MM.1S (cell line): ENCODE data around the gene FAM114A2.

Source experiments
- EZH2 ChIP-seq: fragments of 300-600 bp; sonication (generic); optimal IDR thresholded peaks from 2 replicates; pipeline ENCODE3; 2017; ENCODE audit warnings: low read depth, mild to moderate bottlenecking, antibody characterized with exemption, low read length, mixed read lengths
- EZH2phosphoT487 ChIP-seq: fragments of 300-600 bp; sonication (generic); IDR thresholded peaks from 2 replicates; pipeline ENCODE4 v1.6.1; 2018; ENCODE audit warnings: antibody characterized with exemption, low read length
- TF ChIP-seq, protein P1 (sequence below): fragments of 300-600 bp; sonication (generic); IDR thresholded peaks from 2 replicates; pipeline ENCODE4 v1.5.1; 2016; ENCODE audit warnings: antibody characterized with exemption, low read length, mixed read lengths

DNA sequence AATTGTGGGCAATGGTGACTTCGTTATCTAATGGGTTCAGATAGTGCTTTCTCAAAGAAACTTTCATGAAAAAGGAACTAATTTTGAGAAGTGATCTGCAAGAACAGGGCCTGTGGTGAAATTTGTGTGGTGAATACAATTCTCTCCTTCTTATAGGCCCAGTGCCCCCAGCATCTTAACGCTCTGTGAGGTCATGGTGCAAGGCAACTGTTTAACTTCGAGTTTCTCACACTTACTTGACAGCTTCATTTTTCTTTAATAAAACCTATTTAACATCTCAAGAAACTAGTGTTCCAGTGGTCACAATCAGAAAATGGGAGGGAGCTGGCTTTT is 69.2 kb downstream of the FAM114A2 start:
- TF ChIP-seq, protein P1, sequence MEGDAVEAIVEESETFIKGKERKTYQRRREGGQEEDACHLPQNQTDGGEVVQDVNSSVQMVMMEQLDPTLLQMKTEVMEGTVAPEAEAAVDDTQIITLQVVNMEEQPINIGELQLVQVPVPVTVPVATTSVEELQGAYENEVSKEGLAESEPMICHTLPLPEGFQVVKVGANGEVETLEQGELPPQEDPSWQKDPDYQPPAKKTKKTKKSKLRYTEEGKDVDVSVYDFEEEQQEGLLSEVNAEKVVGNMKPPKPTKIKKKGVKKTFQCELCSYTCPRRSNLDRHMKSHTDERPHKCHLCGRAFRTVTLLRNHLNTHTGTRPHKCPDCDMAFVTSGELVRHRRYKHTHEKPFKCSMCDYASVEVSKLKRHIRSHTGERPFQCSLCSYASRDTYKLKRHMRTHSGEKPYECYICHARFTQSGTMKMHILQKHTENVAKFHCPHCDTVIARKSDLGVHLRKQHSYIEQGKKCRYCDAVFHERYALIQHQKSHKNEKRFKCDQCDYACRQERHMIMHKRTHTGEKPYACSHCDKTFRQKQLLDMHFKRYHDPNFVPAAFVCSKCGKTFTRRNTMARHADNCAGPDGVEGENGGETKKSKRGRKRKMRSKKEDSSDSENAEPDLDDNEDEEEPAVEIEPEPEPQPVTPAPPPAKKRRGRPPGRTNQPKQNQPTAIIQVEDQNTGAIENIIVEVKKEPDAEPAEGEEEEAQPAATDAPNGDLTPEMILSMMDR: no peak
- TF ChIP-seq EZH2phosphoT487 (no peak), EZH2 (no peak)
